ENCODE data around the gene ZNF18.
A peak's percentile ranks its signal among the peaks of the same experiment; 100 is the strongest.

The ZNF18 gene, protein sequence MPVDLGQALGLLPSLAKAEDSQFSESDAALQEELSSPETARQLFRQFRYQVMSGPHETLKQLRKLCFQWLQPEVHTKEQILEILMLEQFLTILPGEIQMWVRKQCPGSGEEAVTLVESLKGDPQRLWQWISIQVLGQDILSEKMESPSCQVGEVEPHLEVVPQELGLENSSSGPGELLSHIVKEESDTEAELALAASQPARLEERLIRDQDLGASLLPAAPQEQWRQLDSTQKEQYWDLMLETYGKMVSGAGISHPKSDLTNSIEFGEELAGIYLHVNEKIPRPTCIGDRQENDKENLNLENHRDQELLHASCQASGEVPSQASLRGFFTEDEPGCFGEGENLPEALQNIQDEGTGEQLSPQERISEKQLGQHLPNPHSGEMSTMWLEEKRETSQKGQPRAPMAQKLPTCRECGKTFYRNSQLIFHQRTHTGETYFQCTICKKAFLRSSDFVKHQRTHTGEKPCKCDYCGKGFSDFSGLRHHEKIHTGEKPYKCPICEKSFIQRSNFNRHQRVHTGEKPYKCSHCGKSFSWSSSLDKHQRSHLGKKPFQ

DNA sequence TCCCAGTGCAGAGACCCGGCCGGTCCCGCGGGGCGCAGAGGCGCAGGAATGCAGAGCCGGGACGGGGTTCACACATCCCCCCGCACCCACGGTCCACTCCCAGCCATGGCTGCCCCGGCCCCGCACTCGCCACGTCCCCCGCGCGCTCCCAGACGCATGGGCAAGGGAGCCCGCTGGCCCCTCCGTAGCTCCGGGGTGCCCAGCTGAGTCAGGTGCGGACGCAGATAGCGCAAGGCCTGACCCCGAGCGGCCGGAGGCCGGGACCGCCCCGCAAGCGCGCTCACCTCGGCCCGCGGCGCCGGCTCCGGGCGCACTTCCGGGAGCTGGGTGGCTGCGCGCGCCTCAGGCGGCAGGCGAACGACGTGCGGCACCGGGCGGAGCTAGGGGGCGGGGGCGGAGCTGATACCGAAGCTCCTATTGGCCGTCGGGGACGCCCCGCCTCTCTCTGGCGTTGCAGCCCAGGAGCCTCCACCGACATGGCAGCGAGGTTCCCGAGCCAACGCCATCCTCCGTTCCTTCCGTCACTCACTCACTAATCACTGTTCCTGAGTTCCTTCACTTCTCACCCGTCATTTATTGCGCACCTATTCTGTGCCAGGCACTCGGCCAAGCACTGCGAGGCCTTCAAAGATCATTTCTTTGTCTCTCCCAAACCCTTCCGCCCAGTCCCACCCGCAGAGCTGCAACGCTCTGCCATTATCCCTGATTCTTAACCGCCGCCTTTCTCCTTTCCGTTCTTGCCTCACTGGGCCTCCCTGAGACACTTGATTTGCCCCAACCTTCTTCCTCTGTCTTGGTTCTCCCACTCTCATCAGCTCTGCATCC, at the start of gene ZNF18:
Gene ZNF18, minus strand, starts transcription at position 329 of the 825 bp plus-strand sequence. CDS start 4,646 bp downstream, outside the sequence.
- DNase-seq = peak; percentile 96

DNA sequence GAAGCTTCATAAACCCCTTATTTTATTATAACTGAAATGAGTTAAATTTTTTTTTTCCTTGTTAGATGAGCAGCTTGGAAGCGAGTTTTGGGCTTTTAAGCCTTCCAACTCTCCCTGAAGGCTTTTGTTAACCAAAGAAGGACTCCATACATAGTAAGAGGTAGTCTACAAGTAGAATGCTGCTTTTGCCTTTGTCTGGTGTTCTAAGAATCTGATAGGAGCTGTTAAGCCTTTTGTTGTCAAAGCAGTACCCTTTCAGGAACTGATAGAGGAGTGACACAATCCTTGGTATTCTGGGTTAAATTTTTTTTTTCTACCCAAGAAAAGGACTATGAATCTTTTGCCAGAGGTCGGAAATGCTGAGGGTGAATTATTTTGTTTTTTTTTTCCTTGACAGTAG, 49.5 kb upstream of the ZNF18 start:
- no peak for DNase-seq

DNA sequence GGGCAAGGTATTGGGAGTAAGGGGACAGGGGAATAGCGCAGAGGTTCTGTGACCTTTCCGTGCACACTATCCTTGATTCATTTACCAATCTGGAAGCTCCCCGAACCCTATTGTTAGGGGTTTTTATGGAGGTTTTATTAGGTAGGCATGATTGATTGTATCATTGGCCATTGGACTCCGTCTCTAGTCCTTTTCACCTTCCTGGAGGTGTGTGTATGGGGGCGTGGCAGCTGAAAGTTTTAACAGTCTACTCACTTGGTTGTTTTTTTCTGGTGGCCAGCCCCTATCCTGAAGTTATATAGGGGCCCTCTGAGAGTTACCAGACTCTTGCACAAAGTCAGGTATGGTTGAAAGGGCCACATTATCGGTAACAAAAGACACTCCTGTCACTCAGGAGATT, 46.4 kb upstream of the ZNF18 start:
- DNase-seq = no peak

DNA sequence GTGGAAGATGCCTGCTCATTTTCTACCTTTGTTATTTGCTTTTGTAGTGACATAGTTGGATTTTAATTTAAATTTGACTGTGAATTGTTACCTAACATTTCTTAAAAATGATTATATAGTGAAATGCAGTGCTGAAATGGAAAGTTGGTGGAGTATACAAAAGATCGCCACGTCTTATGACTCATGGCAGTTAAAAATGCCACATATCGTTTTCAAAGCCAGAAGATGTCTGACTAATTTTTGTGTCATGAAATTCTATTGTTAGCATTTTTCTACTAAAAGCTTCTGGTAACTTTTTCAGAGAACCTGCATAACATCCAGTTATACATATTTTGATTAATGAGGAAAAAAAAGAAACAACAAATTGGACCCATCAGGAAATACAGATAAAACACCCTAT, 44.0 kb upstream of the ZNF18 start:
- no peak for DNase-seq

DNA sequence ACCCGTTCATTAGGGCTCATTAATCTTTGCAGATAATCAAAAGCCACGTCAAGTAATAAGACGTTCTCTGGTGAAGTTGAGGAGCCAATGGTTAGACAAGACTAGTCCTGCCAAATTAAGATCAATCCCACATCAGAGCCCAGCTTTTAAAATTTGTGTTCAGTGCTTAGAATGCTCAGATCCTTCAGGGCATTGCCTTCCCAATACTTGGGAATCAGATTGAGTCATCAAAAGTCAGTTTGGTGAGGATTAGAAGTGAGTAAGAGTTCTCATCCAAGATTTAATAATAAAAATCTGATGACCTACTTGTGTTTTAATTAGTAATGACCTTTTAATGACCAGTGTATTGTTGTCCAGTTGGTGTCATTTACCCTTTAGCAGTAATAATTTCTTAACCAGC, 43.2 kb upstream of the ZNF18 start:
- no peak for DNase-seq

DNA sequence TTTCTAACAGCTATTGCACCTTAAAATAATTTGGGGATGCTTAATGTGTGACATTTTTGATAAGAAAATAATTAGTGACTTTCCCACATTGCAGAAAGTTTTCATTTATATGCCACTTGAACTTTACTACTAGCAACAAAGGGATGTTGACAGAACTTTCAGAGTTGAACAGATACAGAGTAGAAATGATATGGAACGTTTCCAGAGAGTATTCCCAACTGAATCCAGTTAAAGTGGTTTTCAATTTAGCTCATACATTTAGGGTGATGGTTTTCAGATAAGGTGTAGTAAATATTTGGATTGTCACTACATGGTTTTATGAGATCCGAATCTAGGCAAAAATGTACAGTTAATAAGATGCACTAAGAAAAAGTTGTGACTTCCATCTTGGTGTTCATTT, 40.7 kb upstream of the ZNF18 start:
- DNase-seq = no peak

DNA sequence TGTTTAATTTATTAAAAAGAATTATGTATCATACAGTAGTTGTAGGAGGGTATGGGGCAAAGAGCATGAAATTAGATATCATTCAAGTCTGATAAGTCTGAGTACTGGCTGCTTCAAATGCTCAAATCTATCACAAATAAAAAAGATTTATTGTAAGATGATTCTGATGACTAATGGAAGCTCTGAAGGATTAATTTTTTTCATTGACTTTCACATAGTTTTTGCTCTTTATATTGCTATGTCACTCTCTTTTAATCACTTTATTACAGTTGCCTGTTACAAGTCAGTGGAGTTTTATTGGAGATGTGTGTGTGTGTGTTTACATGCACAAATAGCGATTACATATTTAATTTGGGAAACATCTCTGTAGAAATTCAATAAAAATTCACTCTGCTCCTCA, 38.4 kb upstream of the ZNF18 start:
- DNase-seq = no peak

DNA sequence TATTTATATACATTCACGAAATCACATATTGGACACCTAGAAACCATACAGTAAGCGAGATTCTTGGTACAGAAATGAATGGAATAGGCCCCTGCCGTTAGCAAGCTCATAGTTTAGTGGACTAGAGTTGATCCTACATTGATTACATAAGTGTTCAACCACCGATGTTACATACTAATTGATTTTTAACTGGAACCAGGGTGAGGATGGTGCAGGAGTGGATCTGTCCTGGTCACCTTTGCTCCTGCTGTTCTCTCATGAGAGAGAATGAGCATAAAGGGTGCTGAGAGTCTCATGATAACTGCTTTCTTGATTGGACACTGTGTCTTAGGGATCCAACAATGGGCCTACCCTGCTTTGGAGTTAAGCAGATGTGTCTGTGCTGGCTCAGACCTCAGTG, 37.3 kb upstream of the ZNF18 start:
- no peak for DNase-seq

DNA sequence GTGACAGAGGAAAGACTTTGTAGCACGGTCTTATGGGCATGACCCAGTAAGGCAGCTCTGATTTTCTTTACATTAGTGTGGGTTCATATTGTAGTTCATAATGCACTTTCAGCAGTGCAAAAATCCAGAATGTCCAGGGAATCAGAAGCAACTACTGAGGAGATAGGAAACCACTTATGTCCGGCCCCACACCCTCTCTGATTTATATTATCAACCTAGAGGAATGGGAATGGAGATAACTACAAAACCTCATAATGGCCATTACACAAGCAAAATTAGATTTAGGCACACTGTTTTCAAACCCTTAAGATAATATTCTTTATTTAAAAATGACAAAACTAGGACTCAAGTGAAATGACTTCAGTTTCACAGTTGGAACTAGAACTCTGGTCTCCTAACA, 31.3 kb upstream of the ZNF18 start:
- no peak for DNase-seq

DNA sequence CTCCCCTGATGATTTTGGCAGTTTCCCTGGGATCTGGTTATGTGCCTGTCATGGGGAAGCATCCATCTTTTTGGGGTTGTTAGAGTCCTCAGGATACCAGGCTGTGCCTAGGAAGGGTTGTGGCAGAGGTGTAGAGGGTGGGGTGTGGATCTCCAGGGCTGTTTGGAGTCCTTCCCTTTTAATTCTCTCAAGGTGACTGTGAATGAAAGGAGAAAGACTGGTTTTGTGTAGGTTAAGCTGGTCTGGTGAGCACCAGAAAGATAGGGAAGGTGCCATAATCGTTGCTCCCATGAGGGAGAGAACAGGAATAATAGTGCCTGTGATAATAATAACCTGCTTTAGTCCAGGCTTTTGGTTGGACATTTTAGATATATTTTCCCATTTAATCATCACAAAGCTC, 30.4 kb upstream of the ZNF18 start:
- no peak for DNase-seq

DNA sequence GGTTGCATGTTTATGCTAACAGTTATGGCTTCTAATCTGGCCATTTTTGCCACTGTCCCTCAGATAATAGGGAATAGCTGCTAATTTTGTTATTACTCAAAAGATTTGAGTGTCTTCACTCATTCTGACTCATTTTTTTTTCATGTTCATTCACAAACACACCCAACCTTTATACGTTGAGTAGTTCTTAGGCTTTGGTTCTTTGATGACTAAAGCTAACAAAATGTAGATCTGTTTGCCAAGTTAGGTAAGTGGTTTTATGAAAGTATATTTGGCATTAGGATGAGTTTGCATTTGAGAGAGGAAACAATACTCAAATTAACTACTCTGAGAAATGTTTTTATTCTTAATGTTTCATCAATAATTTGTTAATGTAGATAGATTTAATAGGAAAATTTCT, 27.1 kb upstream of the ZNF18 start:
- no peak for DNase-seq

DNA sequence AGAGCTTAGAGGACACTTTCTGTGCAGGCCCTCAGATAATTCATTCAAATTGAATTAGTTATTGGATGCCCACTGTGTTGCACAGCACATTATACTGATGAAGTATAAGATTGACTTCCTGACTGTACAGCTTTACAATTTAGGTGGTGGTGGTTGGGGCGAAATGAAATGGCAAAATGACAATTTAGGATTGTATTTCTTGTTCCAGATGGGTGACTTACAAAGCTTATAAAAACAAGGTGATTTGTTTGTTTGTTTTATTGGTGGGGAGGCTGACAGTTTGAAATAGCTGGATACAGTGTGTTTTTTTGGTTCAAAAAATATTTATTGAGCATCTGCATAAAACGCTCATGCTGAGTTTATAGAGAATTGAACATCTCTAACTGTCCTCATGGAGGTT, 25.0 kb upstream of the ZNF18 start:
- no peak for DNase-seq

DNA sequence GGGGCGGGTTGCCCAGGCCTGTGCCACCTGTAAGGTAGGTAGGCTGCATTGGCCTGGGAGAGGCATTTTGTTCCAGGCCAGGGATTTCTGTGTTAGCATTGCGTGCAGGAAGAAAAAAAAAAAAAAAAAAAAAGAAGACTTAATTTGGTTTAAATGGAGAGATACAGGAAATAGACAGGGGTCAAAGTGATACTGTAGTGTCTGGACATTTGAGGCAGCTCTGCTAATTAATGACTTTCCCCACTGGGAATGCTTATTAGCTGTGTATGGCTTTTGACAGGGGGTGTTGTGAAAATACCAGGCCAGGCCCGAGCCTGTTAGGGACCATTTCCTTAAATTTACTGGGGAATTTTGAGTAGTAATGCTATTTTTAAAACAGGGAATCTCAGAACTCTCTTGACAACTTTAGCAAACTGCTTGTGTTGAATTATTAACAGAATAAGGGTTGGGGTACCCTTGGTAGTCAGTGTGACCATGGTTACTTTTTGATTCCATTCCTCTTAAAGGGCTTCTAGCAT, 24.4 kb upstream of the ZNF18 start:
- no peak for DNase-seq

DNA sequence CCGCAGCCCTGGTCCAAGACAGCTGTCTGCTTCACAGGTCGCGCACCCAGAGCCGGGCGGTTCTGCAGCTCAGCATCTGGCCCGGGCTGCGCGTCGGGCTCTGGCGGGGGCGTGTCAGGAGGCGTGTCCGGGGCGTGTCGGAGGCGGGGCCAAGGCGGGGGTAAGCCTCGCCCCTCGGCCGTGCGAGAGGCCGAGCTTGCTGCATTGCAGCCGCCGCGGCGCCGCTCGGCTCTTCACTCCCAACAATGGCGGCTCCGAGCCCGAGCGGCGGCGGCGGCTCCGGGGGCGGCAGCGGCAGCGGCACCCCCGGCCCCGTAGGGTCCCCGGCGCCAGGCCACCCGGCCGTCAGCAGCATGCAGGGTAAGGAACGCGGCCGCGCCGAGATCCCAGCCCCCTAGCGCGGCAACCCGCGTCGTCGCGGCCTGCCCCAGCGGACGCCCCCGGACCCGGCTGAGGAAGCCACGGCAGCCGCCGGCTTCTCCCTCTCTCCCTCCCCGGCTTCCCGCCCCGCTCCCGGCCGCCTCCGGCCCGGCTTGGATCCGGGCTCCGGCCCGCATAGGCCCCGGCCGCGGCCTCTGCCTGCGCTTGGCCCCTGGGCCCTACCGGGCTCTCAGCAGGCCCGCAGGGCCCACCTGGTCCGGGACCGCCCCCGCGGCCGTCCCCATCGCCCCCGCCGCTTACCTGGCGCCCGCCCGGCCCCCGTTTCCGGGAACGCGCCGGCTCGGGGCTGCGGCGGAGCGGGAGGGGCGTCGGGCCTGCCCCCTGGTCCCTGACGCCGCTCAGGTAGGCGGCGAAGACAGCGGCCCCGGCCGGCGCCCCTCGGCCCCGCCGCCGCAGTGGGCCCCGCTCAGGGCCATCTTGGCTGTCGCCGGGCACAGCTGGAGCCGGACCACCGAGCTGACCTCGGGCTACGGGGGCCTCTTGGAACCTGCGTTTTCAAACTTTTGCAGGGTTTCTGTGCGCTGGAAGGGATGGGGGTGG, 23.7 kb upstream of the ZNF18 start, which contains the start of gene MAP2K4:
Gene MAP2K4, plus strand, starts transcription at position 236 of the 981 bp plus-strand sequence. Its CDS starts 10 bp downstream, at position 246.
- DNase-seq = peak; percentile 94 to 95

DNA sequence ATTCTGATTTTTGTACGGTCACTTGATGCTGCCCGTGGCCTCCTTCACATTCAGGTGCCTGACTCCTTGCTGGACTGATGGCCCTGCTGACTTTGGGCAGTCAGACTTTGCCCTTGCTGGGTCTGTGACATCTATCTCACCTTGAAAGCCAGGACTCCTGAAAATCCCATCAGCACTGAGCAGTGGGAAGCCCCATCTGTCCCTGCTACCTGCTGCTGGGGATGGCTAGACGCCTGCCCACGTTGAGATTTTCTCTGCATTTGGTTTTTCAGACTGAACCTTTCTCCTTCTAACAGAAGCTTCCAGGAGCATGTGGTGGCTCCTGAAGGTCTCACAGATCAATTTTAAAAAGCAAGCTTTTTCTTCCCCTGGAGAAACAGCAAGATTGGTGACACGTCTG, 10.2 kb upstream of the ZNF18 start:
- DNase-seq = no peak

DNA sequence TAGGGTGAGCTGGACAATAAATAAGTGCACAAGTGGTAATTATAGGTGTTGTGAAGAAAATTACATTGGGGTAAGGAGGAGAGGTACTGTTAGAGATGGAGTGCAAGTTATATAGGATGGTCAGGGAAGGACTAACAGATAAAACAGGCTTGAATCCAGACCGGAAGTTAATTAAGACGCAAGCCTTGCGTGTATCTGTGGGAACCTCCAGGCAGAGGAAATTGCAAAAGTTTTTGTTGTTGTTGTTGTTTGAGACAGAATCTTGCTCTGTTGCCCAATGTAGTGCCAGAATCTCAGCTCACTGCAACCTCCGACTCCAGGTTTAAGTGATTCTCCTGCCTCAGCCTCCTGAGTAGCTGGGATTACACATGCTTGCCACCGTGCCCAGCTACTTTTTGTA, 2.4 kb upstream of the ZNF18 start:
- DNase-seq = no peak

DNA sequence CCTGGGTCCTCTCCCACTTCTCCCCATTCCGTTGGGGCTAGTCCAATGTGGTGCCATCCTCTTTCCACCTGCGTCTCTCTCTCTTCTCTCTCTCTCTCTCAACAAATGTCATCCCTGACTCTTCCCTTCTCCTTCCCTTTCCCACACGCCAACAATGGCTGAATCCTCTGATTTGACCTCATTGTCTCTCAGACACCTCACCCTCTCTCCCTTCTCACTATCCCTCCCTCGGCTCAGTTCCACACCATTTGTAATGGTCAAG, 628 bp upstream of the ZNF18 start:
- no peak for DNase-seq

DNA sequence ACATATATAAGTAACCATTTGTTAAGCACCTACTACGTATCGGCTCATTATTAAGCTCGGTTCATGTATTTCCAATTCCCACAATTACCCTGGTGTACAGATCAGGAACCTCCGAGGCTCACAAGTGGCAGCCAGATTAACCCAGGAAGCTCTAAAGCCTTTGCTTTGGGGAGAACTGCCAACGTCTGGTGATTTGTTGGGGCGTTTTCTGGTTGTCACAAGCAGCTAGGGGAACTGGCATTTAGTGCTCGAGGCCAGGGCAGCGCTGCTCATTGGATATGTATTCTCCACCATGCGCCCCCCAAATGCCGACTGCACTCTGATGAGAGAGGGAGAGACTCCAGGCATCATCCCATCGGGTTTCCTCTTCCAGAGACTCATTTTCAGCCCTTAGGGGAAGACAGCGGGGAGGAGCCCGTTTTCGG, 541 bp downstream of the ZNF18 start:
- DNase-seq = no peak

DNA sequence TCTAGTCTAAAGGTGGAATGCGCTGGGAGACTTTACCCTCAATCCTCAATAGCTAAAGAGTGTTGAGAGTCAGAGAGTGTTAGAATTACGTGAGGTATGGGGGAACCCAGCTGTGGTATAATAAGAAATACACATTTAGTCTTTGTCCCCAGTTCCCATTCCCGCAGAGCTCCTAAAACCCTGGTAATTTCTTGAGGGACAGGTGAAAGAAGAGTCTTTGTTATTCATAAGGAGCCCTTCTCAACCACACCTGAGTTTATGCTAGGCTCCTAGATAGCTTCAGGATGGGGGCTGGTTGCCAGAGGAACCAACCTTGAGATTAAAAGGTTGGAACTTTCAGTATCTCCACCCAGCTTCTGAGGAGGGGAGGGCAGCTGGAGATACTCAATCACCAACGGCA, 5.8 kb downstream of the ZNF18 start:
- no peak for DNase-seq

DNA sequence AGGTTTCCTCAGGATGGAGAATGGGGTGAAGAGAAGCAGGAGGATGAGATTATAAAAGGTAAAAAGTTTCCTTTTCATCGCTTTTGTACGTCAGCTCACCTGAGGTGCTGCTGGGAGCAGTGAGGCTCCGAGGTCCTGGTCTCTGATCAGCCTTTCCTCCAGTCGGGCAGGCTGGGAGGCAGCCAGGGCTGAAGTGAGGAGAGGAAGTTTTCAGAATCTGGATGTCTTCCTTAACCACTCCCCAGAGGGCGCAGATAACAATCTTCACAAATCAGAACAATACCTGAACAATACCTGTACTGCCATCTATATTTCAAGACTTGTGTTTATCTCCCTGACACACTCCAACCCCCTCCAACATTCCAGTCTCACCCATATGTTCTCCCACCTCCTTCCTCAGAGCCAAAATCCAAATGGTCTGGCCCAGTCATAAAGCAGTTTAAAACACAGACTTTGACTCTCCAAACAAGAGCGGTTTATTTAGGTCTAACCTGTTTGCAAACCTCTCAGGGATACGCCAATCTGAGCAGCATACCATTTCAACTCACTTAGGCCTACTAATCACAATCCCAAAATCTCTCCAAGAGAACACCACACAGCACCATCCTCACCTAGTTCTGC, 6.8 kb downstream of the ZNF18 start:
- DNase-seq = no peak

DNA sequence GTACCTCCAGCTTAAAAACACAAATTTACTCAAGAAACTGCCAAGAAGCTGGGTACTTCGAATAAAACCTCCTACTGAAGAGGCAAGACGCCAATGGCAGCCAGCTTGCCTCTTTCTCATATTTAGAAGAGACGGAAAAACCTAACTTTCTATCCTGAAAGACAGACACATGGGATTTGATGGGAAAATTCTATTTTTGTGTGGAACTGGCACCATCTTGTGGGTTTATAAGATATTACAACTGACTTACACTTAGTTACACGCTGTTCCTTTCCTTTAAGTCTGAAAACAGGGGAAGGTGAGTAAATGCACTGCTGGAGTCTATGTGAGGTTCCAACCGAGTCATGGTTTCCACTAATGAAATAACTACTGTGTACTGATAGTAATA, 10.3 kb downstream of the ZNF18 start:
- no peak for DNase-seq

Measured in activated CD4-positive, alpha-beta T cell treated with anti-CD3 and anti-CD28 coated beads, Interleukin-2, amount 50 U/mL, for 48 hours (primary cell).